Measurements from ENCODE around the gene ICAM2.

ICAM2 gene

GRCh38 chr17:63955232-63955631 is 65.2 kb downstream of the ICAM2 start:
- no peak for ATAC-seq
- no peak for TF ChIP-seq CREB5 (CRISPR knock-in tag; IDR thresholded peaks at IDR 0.05; ENCODE audit: low read depth)

- ATAC-seq: no peak
- TF ChIP-seq ZNF565 (CRISPR knock-in tag; conservative IDR thresholded peaks at IDR 0.05; ENCODE audit: low read depth) (no peak), TCF4 (CRISPR knock-in tag; IDR thresholded peaks at IDR 0.05; ENCODE audit: borderline replicate concordance) (no peak), CSDC2 (CRISPR knock-in tag; IDR thresholded peaks at IDR 0.05) (no peak), GLIS3 (CRISPR knock-in tag; IDR thresholded peaks at IDR 0.05) (no peak), CREB5 (CRISPR knock-in tag; IDR thresholded peaks at IDR 0.05; ENCODE audit: low read depth) (no peak)
These were observed 65.9 kb downstream of the ICAM2 start for GRCh38 chr17:63954402-63955063.

Measured in SK-N-SH treated with all-trans-retinoic acid at 6 μM for 48 hours (cell line).